DLD1 (cell line): ENCODE data around the gene RETREG2.
"Not testable (repeated sequence)": the region's sequence is repeated elsewhere in the genome, so short reads cannot be mapped to it uniquely, and the experiment has no call there.

ENCODE experiments used
- in situ Hi-C: cut with HindIII; loops from 2 replicates; pipeline ENCODE4 v1.10.0; 2017; ENCODE audit warnings: low sequenced_read_pairs

The RETREG2 gene

DNA sequence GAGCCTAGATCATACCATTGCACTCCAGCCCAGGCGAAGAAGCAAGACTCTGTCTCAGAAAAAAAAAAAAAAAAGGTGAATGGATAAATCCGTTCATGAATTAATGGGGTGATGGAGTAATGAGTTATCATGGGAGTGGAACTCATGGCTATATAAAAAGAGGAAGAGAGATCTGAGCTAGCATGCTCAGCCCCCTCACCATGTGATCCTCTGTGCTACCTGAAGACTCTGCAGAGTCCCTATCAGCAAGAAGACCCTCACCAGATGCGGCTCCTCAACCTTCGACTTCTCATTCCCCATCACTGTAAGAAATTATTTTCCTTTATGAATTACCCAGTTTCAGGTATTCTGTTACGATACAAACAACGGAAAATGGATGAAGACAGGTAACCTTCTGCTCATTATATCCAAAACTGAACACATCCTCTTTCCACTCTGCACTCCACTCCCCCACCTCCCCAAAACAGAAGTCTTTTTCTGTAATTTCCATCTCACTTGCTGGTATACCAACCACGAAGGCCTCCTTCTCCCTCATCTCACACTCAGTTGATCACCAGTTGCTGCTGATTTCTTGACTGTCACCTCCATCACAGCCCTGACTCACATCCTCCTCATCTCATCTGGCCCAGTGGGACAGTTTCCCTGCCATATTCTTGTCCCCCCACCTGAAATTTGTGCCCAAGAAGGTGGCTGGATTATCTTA is 8.8 kb downstream of the RETREG2 start:
- in situ Hi-C loops = no loop called here

DNA sequence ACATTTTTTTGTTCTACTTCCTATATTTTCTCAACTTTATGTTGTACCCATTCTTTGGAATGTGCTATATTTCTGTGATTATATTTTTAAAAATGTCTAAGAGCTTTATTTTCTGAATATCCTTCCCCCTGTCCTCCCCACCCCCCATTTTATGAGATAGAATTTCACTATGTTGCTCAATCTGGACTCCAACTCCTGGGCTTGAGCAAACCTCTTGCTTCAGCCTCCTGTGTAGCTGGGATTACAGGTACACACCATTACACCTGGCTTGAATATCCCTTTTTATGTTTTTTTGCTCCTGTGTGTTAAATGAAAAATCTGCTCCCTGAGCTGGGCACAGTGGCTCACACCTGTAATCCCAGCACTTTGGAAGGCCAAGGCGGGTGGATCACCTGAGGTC is 19.3 kb downstream of the RETREG2 start:
- in situ Hi-C loops = no loop called here

DNA sequence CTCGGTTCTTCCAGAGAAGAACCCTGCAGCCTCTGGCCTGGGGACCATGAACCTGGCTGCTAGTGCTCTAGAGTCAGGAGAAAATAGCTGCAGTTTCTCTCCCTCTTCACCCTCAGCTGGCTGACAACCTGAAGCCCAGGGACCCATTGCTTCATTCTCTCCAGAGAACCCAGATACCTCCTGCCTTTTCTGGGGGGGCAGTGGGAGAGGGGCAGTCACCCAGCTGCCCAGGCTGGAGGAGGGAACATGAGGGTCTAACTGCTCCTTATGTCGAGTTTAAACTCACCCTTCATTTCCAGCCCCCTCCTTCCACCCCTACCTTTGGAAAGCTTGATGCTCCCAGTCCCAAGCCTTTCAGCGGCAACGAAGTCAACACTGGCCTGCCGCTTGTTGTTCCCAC is 20.9 kb downstream of the RETREG2 start:
- in situ Hi-C loops = no loop called here

DNA sequence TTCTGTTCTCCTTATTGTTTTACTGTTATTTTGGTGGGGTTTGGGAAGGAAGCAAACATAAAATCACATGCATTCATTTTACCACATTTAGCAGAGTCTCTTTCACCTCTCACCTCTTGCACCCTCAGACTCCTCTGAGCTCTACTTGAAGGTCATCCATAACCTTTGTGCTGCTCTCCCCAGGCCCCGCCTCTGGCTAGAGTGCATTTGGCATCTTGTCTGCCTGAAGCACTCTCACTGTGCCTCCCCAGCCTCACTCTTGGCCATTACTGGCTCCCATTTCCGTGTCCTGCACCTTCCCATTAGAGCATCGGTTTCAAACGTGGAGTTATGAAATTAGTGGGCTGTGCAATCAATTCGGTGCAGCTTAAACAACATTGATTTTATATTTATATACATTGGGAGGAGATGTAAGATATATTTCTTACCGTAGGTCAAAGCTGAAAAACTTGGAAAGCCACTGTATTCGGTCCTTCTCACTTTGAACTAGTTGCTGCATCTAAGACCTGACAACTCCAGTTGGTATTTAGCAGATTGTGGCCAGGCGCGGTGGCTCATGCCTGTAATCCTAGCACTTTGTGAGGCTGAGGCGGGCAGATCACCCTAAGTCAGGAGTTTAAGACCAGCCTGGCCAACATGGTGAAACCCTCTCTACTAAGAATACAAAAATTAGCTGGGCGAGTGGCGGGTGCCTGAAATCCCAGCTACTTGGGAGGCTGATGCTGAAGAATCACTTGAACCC is 21.6 kb downstream of the RETREG2 start:
- in situ Hi-C loops = no loop called here

DNA sequence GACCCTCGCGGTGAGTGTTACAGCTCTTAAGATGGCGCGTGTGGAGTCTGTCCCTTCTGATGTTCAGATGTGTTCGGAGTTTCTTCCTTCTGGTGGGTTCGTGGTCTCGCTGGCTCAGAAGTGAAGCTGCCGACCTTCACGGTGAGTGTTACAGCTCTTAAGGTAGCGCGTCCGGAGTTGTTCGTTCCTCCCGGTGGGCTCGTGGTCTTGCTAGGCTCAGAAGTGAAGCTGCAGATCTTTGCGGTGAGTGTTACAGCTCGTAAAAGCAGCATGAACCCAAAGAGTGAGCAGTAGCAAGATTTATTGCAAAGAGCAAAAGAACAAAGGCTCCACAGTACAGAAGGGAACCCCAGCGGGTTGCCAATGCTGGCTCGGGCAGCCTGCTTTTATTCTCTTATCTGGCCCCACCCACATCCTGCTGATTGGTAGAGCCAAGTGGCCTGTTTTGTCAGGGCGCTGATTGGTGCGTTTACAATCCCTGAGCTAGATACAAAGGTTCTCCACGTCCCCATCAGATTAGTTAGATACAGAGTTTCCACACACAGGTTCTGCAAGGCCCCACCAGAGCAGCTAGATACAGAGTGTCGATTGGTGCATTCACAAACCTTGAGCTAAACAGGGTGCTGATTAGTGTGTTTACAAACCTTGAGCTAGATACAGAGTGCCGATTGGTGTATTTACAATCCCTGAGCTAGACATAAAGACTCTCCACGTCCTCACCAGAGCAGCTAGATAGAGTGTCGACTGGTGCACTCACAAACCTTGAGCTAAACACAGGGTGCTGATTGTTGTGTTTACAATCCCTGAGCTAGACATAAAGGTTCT is 22.6 kb downstream of the RETREG2 start:
- in situ Hi-C loops = not testable (repeated sequence)

DNA sequence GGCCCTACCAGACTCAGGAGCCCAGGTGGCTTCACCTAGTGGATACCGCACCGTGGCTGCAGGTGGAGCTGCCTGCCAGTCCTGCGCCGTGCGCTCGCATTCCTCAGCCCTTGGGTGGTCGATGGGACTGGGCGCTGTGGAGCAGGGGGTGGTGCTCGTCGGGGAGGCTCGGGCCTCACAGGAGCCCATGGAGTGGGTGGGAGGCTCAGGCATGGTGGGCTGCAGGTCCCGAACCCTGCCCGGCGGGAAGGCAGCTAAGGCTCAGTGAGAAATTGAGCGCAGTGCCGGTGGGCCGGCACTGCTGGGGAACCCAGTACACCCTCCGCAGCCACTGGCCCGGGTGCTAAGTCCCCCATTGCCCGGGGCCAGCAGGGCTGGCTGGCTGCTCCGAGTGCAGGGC is 23.3 kb downstream of the RETREG2 start:
- in situ Hi-C loops = not testable (repeated sequence)

DNA sequence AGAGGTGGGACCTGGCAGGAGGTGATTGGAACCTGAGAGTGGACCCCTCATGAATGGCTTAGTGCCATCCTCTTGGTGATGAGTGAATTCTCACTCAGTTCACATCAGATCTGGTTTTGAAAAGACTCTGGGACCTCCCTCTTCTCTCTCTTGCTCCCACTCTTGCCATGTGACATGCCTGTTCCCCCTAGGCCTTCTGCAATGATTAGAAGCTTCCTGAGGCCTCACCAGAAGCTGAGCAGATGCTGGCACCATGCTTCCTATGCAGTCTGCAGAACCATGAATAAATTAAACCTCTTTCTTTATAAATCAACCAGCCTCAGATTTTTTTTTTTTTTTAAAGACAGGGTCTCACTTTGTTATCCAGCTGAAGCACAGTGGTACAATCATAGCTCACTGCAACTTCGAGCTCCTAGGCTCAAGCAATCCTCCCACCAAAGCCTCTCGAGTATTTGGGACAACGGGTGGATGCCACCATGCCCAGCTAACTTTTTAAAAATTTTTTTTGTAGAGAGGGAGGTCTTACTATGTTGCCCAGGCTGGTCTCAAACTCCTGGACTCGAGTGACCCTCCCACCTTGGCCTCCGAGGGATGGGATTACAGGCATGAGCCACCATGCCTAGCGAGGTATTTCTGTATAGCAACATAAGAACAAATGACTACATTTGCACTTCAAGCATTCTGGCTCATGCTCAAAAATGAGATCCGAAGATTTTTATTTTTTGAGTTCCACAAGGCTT is 26.5 kb downstream of the RETREG2 start:
- in situ Hi-C loops = no loop called here

DNA sequence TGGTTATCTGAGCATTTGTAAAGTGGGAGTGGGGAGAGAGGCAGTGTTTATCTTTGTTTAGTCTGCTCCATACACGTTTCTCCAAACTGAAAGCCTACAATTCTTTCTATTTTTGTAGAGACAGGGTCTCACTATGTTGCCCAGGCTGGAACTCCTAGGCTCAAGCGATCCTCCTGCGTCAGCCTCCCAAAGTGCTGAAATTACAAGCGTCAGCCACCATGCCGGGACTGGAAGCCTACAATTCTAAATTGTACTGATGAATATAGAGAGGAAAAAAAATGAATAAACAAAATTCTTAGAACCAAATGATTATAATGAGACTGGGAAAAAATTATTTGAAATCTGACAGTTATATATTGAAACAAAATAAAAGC is 27.1 kb downstream of the RETREG2 start:
- in situ Hi-C loops = no loop called here

DNA sequence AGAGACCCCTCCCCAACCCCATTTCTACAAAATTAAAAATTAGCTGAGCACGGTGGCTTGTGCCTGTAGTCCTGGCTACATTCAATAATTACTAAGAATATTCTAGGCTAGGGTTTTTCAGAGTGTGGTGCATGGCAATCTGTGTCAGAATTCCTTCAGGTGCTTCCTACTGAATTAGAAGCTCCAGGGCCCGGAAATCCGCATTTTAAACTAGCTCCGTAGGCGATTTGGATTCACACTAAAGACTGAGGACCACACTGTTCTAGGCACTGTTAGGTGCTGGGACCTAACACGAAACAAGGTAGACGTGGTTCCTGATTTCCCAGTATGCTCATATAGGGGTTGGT is 27.9 kb downstream of the RETREG2 start:
- in situ Hi-C loops = no loop called here

DNA sequence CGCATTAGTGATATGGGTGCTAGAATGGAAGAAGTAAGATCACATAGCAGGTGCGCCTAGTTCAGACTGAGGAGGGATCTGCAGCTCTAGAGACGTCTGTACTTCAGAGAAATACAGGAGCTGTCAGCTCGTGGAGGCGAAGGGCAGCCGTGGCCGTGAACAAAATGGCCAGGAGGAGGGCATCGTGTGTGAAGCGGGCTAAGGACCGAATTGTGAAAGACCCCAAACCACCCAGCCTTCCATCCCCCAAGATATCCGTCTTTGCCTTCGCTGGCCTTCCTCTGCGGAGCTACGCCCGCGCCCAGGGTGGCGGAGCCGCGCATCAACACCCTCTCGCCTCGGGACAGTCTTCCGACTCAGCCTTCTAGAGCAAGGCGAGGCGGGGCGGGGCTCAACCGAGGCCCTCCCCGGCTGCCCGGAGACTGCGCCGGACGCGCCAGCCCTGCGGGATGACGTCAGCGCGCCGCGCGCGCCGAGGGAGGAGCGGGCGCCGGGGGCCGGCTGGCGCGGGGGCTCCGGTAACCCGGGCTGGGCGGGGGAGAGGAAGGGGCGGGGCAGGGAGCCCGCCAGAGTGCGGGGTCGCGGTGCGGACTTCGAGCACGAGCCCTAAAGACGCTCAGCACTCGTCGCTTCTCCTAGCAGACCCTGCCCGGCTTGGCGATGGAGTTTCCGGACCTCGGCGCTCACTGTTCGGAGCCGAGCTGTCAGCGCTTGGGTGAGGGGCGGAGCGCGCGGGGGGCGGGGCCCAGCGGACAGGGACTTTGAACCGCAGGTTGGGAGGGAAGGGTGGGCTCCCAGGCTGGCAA is 28.5 kb downstream of the RETREG2 start, which contains the start of gene ZFAND2B:
Gene ZFAND2B (plus strand): TSS at position 455 of the 806 bp plus-strand sequence. CDS start 206 bp downstream, at position 661.
- in situ Hi-C loops = no loop called here

DNA sequence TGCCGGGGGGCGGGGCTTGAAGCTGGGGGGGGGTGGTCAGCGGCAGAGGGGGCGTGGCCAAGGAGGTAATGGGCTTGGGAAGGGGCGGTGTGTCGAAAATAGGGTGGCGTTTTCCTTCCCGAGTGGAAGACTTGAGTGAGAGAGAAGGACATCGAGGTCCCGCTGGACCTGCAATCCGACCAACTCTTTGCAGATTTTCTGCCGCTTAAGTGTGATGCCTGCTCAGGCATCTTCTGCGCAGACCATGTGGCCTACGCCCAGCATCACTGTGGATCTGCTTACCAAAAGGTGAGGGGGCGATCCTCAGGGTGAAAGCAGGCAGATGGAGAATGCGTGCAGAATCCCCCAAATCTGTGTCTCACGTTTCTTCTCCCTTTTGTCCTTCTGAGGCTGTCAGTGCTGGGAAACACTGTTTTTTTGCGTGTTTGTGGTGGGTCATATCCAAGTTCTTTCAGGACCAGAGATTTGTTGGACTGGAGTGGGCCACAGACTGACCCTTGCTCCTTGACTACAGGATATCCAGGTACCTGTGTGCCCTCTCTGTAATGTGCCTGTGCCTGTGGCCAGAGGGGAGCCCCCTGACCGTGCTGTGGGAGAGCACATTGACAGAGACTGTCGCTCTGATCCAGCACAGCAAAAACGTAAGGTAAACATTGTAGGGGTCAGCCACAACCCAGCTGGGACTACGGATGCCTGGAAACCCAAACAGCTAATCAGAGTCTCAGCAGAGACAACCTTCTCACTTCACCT is 29.2 kb downstream of the RETREG2 start:
- in situ Hi-C loops = no loop called here

DNA sequence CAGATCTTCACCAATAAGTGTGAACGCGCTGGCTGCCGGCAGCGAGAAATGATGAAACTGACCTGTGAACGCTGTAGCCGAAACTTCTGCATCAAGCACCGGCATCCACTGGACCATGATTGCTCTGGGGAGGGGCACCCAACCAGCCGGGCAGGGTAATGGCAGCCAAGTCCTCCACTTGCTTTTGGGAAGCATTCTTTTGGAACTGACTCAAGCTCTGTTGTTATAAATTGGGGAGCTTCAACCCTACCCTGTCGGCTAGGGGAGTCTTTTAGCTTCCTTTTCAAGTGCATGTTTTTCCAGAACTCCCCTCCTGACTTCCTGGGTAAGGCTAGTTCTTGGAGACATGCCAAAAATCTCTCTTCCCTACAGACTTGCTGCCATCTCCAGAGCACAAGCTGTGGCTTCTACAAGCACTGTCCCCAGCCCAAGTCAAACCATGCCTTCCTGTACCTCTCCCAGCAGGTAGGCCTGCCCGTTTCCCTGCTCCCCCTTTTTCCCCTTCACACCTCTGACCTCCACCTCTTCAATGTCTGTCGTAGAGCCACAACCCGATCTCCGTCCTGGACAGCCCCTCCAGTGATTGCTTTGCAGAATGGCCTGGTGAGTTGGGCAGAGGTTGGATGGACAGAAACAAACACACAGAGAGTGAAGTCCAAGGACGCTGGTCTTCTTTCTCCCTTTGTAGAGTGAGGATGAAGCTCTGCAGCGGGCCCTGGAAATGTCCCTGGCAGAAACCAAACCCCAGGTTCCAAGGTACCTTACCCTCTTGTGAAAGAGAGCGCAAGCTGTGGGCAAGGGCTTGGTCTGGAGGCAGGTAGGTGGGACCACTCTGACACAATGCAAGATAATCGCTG is 30.0 kb downstream of the RETREG2 start:
- in situ Hi-C loops = no loop called here

DNA sequence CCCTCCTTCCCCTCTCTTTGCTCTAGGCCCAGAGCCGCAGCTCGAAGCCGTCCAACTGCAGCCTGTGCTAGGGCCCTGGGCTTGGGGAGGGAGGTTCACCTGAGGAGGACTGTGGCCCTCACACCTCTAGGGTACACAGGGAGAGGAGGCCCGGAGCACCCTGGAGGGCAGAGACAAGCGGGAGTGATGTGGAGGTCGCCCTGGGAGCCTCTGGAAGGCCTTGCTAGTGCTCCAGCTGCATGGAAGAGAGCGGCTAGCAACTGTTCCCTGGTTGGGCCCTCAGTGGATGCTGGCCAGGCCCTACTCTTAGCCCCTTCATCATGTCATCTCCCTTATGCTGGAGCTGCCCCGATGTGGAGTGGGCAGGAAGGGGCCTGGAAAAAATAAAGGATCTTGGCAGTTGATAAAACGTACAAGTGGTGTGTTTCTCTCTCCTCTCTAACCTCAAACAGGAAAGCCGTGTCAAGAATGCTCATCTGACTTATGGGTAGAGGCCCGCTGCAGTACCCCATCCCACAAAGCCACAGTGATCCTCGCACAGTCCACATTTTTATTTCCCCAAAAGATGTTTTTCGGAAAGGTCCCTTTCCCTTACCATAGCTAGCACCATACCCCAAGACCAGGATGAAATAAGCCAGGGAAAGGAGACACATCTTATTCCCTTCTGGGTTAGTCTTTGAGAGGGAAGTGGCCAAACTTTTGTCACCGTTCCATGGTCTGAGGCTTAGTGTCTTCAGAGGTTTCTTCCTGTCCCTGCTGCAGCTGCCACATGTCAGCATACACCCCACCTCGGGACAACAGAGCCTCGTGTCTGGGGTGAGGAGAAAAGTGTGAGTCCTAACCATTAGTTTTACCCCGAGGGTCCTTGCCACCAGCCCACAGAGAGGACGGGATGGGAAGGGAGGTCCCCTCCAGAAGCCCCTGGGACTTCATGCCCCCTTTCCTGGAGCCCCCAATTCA is 31.4 kb downstream of the RETREG2 start:
- in situ Hi-C loops = no loop called here

DNA sequence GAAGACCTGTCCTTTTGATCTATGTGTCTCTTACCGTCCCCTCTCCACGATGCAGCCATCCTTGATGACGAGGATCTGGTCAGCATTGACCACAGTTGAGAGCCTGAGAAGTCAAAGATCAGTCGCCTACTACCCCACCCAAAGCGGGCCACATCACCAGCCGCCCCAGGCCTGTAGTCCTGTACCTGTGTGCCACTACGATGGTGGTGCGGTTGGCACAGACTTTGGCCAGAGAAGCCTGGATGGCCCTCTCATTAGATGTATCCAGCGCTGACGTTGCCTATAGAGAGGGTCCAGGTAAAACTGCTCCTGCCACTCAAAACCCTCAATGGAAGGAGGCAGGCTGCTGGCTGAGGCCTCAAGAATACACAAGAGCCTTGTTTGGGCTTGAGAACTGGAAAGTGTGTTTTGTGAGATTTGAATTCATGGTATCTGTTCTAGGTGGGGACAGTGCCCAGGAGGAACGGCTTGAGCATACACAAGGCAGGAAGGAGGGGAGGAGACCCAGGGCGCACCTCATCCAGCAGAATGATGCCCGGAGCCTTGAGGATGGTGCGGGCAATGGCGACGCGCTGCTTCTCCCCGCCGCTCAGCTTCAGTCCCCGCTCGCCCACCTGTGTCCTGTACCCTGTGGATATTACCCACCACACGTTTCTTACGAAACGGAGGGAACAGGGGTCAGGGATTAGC is 32.3 kb downstream of the RETREG2 start:
- in situ Hi-C loops = no loop called here

DNA sequence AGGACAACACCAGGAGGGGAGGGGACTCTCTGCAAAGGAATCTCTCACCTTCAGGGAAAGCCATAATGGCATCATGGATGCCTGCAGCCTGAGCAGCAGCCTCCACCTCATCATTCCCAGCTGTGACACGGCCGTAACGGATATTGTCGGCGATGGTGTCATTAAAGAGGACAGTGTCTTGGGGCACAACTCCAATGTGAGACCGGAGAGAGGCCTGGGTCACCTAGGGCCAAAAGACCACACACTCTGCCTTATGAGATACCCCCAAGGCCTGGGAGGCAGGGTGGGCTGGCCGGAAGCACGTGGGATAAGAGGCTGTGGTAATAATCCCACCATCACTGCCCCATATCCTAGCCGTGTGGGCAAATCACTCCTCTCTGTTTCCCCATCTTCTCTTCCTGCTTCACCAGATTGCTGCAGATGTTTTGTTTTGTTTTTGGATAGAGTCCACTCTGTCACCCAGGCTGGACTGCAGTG is 32.8 kb downstream of the RETREG2 start:
- in situ Hi-C loops = no loop called here

DNA sequence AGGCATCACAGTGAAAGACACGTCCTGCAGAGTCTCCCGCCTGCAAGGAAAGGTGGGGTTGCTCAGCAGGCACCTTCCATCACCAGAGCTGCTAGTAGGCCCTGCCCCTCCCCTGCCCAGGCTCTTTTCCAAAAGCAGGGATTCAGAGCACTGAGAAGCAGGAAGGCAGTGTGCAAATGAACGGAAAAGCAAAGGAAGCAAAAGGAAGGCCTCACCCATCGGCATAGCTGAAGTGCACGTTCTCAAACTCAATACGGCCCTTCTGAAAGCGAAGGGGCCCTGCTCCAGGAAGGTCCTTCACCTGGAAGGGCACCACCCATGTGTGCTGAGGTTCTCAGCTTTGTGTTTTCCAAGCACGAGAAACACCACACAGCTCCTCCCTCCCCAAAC is 34.9 kb downstream of the RETREG2 start:
- in situ Hi-C loops = no loop called here
